HL-60/S4 treated with retinoic acid at 250 ng/mL for 4 days and 3 days (cell line): ENCODE results near the gene MXD3.
"Not testable (repeated sequence)": the region's sequence is repeated elsewhere in the genome, so short reads cannot be mapped to it uniquely, and the experiment has no call there.

ENCODE experiments used
- in situ Hi-C: fragments of 300-500 bp; cut with MboI; formaldehyde crosslinking; loops from 2 replicates; pipeline ENCODE4 v1.7.0; 2022; ENCODE audit warnings: low sequenced_read_pairs

The MXD3 gene

GRCh38 chr5:177343777-177344176, 32.1 kb upstream of the MXD3 start:
- in situ Hi-C loops: no loop called here

DNA sequence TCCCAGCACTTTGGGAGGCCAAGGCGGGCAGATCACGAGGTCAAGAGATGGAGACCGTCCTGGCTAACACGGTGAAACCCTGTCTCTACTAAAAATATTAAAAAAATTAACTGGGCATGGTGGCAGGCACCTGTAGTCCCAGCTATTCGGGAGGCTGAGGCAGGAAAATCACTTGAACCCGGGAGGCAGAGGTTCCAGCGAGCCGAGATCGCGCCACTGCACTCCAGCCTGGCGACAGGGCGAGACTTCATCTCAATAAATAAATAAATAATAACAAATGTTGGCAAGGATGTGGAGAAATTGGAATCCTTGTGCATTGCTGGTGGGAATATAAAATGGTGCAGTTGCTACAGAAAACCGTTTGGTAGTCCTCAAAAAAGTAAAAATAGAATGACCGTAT, 31.3 kb upstream of the MXD3 start:
- in situ Hi-C loops: not testable (repeated sequence)

GRCh38 chr5:177339107-177339638, 27.5 kb upstream of the MXD3 start:
- in situ Hi-C loops: no loop called here

GRCh38 chr5:177338251-177339106, 26.8 kb upstream of the MXD3 start:
- in situ Hi-C loops: no loop called here

- in situ Hi-C loops: no loop called here
Observed at GRCh38 chr5:177336603-177337494, 25.2 kb upstream of the MXD3 start.

- in situ Hi-C loops: no loop called here
Observed at GRCh38 chr5:177336112-177336511, 24.4 kb upstream of the MXD3 start.

DNA sequence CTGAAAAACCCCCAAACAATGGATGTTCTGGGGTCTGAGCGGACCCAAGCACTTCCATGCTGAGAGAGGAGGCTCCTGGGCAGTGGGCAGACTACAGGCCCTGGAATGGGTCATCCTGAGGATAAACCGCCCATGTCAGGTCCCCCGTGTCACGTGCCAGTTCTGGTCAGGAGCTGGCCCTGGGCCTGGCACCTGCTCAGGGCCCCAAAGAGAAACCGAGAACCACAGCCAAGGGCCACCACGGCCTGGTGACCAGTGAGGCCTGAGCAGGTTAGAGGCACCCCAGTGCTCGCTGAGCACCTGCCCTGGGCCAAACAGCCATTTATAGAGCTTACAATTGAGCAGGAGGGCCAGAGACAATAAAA, 24.0 kb upstream of the MXD3 start:
- in situ Hi-C loops: no loop called here

DNA sequence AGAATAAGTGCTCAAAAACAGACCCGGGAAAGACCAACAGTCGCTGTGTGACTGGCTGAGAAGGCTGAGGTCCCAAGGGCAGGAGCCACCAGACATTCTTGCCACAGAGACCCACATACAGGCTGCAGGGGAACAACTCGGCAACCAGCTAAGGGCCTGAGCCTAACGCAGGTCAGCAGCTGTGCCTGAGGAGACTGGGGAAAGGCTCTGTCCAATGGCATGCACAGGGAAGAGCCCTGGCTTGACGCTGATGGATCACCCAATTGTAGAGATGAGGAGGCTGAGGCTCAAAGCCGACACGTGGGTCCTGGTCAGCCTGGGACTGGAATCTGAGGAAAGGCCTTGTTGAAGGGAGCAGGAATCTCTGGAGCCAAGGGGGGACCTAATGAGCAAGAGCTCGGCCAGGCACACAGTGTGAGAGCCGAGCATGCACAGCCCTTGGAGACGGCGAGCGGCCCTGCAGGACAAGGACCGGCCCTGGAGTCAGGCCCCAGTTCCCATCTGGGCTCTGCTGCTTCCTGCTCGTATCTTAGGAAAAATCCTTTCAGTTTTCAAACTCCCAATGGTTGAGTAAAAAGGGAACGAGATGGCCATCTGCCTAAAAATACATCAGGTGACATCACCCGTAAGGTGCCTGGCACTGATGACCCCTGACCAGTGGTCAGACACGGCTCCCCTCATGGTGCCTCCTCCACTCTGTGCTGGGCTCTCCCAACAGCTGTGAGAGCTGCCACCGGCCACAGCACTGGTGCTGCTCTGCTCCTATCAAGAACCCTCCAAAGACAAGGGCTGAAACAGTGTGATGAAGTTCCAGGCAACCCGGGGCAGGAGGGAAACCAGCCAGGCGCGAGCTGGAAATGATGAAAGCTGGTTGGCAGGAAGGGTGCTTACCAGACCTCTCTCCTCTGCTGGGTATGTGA, 23.3 kb upstream of the MXD3 start:
- in situ Hi-C loops: no loop called here

GRCh38 chr5:177334155-177334551, 22.5 kb upstream of the MXD3 start:
- in situ Hi-C loops: no loop called here

GRCh38 chr5:177333420-177334154, 21.9 kb upstream of the MXD3 start:
- in situ Hi-C loops: no loop called here

GRCh38 chr5:177332896-177333260, 21.2 kb upstream of the MXD3 start:
- in situ Hi-C loops: no loop called here

GRCh38 chr5:177332031-177332895, 20.6 kb upstream of the MXD3 start:
- in situ Hi-C loops: no loop called here

DNA sequence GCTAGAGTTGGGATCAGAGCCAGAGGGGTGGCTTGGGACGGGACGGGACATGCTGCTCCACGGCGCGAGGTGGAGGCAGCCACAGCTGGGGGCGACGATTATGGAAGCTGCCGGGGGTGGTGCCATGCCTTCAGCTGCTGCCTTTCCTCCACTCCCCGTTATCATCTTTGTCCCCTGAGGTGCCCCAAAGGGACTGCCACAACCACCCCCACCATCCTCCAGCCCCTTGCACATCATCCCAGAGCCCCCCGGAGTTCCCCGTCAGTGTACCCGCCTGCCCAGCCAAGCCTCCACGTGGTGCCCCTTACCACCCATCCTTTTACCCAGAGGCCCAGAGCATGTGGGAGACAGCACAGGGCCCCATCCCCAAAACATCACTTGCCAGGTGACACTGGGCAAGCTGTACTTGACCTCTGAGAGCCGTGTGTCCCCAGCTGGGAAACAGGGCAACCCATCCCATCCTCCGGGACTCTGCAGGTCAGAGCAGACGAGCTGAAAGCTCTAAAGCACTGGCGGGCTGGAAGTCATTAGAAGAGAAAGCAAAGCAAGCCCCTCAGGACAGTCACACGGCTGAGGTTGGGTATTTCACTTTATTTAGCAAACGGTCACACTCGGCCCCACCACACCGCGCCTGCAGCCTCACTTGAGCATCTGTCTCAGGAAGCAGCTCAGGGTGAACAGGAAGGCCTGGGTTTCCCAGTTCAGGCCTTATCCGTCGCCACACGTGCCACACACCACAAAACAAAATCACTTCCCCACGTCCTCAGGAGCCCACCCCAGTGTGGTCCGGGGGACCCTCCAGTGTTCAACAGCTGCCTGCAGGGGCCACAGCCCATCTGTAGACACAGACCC, 19.5 kb upstream of the MXD3 start:
- in situ Hi-C loops: no loop called here

DNA sequence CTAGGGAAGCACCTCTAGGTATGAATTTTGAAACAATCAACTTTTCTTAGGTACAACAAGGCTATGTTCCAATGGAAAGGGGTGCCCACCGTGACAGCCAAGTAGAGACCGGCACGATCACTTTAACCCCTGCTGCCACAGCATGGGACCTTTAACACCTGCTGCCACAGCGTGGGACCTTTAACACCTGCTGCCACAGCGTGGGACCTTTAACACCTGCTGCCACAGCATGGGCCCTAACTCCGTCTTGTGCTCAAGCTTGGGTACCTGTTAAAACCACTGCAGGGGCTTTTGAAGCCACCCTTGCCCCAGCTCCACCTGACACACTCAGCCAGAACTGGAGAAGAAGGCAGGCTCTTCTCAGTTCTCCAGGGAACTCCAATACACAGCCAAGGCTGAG, 18.2 kb upstream of the MXD3 start:
- in situ Hi-C loops: no loop called here

DNA sequence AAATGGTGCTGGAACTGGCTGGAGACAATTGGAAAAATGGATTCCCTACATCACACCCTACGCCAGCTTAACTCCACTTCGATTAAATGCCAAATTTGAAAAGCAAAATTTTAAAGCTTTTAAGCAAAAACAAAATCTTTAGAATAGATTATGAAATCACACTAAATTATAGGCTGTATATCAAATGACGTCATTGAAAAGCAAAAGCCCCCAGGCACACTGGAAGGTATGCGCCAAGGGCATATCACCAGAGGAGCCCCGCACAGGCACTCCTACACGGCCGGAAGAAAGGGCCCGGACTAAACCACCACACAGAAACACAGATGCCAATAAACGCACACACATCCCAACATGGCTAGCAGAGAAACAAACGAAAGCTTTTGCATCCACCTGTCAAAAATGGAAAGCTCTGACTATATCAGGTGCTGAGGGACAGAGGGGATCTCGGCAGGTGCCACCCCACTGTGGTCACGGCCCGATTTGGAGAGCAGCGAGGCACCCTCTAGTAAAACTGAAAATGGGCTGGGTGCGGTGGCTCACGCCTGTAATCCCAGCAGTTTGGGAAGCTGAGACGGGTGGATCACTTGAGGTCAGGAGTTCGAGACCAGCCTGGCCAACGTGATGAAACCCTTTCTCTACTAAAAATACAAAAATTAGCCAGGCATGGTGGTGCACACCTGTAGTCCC, 17.0 kb upstream of the MXD3 start:
- in situ Hi-C loops: no loop called here

- in situ Hi-C loops: no loop called here
Observed at GRCh38 chr5:177327539-177328522, 16.1 kb upstream of the MXD3 start.
